OCI-LY3 (cell line): ENCODE measurements around the gene E2F2.

Source experiments
- CTCF ChIP-seq: fragments of 200-600, 300-600 bp; sonication (generic); IDR thresholded peaks from 2 replicates; pipeline ENCODE4 v1.5.1; 2014; ENCODE audit warnings: antibody characterized with exemption, low read length, low read depth
- EZH2phosphoT487 ChIP-seq: fragments of 200-600 bp; shearing (Covaris generic); IDR thresholded peaks from 2 replicates; pipeline ENCODE4 v1.6.1; 2018; ENCODE audit warnings: antibody characterized with exemption, mixed run types, low read depth

DNA sequence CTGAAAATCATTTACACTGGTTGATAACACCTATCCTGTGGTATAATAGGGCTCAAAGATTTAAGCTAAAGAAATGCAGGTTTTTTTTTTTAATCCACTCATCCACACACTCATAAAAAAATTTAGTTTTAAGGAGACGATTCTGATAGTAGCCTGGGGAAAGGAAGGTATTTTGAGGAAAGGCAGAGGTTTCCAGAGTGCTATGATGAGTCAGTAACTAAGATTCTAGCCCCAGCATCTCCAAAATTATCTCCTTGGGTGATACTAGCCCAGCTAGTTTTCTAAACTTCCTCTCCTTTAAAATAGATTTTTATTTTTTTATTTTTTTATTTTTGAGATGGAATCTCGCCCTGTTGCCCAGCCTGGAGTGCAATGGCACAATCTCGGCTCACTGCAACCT lies 67.7 kb downstream of the E2F2 start:
- TF ChIP-seq CTCF (no peak), EZH2phosphoT487 (no peak)
